Sigmoid colon (tissue), 7 donors: ENCODE data around the gene NRXN3. TPM values are rescaled to one million over a fixed set of nuclear protein-coding genes. Genes with fewer than 3 reads are reported as not detected.

ENCODE experiments used
- DNase-seq: peaks from one replicate; pipeline ENCODE4 v3.0.0-alpha.2; 2019
- H3K27ac ChIP-seq, 4 donors: fragments of 200-600 bp; sonication (generic); one replicate each; pipeline ENCODE4 v1.5.1; 2016 to 2019; ENCODE audit warnings: mild to moderate bottlenecking in 1 of 4
- H3K27me3 ChIP-seq, 3 donors: fragments of 200-600 bp; sonication (generic); one replicate each; pipeline ENCODE4 v1.5.1; 2019; ENCODE audit warnings: mild to moderate bottlenecking in 1 of 3
- H3K36me3 ChIP-seq, 4 donors: fragments of 200-600 bp; sonication (generic); one replicate each; pipeline ENCODE4 v1.5.1; 2016 to 2019
- H3K4me1 ChIP-seq, 4 donors: fragments of 200-600 bp; sonication (generic); one replicate each; pipeline ENCODE4 v1.5.1; 2017 to 2019
- H3K4me3 ChIP-seq, 4 donors: fragments of 200-600 bp; sonication (generic); one replicate each; pipeline ENCODE4 v1.5.1; 2017 to 2019; ENCODE audit warnings: mild to moderate bottlenecking in 2 of 4, moderate library complexity in 1 of 4
- H3K9me3 ChIP-seq, 4 donors: fragments of 200-600 bp in 3 of 4; sonication (generic) in 3 of 4; one replicate each; pipeline versions ENCODE4 v1.5.1 to v1.6.1; 2013 to 2019
- CTCF ChIP-seq, 4 experiments: fragments of 450-650 bp in 3 of 4; fragments of 200-600 bp in 1 of 4; IDR thresholded peaks; one replicate each; pipeline ENCODE4 v1.5.1; 2016 to 2019; ENCODE audit warnings: antibody characterized with exemption in 4 of 4, mild to moderate bottlenecking in 3 of 4, moderate library complexity in 2 of 4
- EP300 ChIP-seq, 4 donors: sonication (generic); formaldehyde crosslinking; IDR thresholded peaks; one replicate each; pipeline ENCODE4 v1.6.1; 2017; ENCODE audit warnings: antibody characterized with exemption in 4 of 4
- POLR2A ChIP-seq, 2 donors: fragments of 450-650 bp; IDR thresholded peaks; one replicate each; pipeline ENCODE4 v1.6.1; 2016; ENCODE audit warnings: antibody characterized with exemption in 2 of 2, mild to moderate bottlenecking in 2 of 2, moderate library complexity in 2 of 2
- POLR2AphosphoS5 ChIP-seq, 4 donors: sonication (generic); formaldehyde crosslinking; IDR thresholded peaks; one replicate each; pipeline ENCODE4 v1.6.1; 2017; ENCODE audit warnings: antibody characterized with exemption in 4 of 4
- WGBS, 2 donors: extraction: QIAGEN DNeasy Blood & Tissue Kit; methylation state at CpG; one replicate each; pipeline ENCODE4 v1.1.7; 2013; 5-methylcytosine and 5-hydroxymethylcytosine counted together
- intact Hi-C: fragments of 100-400 bp; cut with DNase I; formaldehyde crosslinking; loops from one replicate; pipeline ENCODE4 v1.15.1; 2023
- polyA plus RNA-seq, 3 donors: library from polyadenylated mRNA; stranded (reverse); fragments of 200-250 nt; gene quantifications; one replicate each; pipeline ENCODE4 v1.2.3, GENCODE V29; 2013
- total RNA-seq, 4 donors: library from RNA; depleted of rRNA; stranded (reverse); fragments of >200 nt; gene quantifications; one replicate each; pipeline ENCODE4 v1.1.0, GENCODE V29; 2016
- donor health status: healthy with polysubstance abuse.
- donor health status: Bipolar disorder and iron deficiency.
- donor health status: healthy.

The NRXN3 gene
- total and polyA plus RNA-seq, 7 donors: 0.23 to 46.3 (median 23.2) TPM

- DNase-seq: no peak
- WGBS, 2 donors: 92% methylated on average over 6 of the region's 6 CpGs
- Histone ChIP-seq H3K36me3 (no peaks in the 10 kb centered on the region), H3K9me3 (no peaks in the 10 kb centered on the region), H3K4me3 (no peak overlapping the region), H3K4me1 (no peaks in the 10 kb centered on the region), H3K27ac (no peak overlapping the region), H3K27me3 (no peaks in the 10 kb centered on the region)
- TF ChIP-seq EP300 (IDR thresholded peaks at IDR 0.05): no peak
- no peak for TF ChIP-seq POLR2AphosphoS5 (IDR thresholded peaks at IDR 0.05)
- no peak for TF ChIP-seq POLR2A (IDR thresholded peaks at IDR 0.05)
- no peak for TF ChIP-seq CTCF (IDR thresholded peaks at IDR 0.05)
- intact Hi-C loops: no loop called here
Measured at GRCh38 chr14:78754059-78754458, 583.9 kb downstream of the NRXN3 start.

- H3K9me3 ChIP-seq: no peaks in the 10 kb centered on the region
- H3K36me3 ChIP-seq: no peaks in the 10 kb centered on the region
- no peak for TF ChIP-seq POLR2A (IDR thresholded peaks at IDR 0.05)
- TF ChIP-seq CTCF (IDR thresholded peaks at IDR 0.05): peak in 1 of 4 experiments; percentile 23
- WGBS, 2 donors: 66 to 67% methylated on average over 4 of the region's 4 CpGs
- no peak overlapping the region for H3K27ac ChIP-seq
- DNase-seq: no peak
- intact Hi-C loops: no loop called here
- no peak overlapping the region for H3K4me3 ChIP-seq
- H3K27me3 ChIP-seq: no peaks in the 10 kb centered on the region
- H3K4me1 ChIP-seq: no peaks in the 10 kb centered on the region
Measured at GRCh38 chr14:78758333-78758732, 588.2 kb downstream of the NRXN3 start.

- intact Hi-C loops: no loop called here
- H3K4me3 ChIP-seq: no peak overlapping the region
- no peak overlapping the region for H3K27ac ChIP-seq
- no peaks in the 10 kb centered on the region for H3K27me3 ChIP-seq
- H3K4me1 ChIP-seq: no peaks in the 10 kb centered on the region
- no peak for TF ChIP-seq EP300 (IDR thresholded peaks at IDR 0.05)
- TF ChIP-seq POLR2A (IDR thresholded peaks at IDR 0.05): no peak
- no peak for TF ChIP-seq CTCF (IDR thresholded peaks at IDR 0.05)
- no peak for TF ChIP-seq POLR2AphosphoS5 (IDR thresholded peaks at IDR 0.05)
- no peaks in the 10 kb centered on the region for H3K36me3 ChIP-seq
- DNase-seq: no peak
- H3K9me3 ChIP-seq: no peaks in the 10 kb centered on the region
- WGBS, 2 donors: 93 to 94% methylated on average over 7 of the region's 7 CpGs
Measured at GRCh38 chr14:78762331-78762730, 592.2 kb downstream of the NRXN3 start.

GRCh38 chr14:78763746-78764145 lies 593.6 kb downstream of the NRXN3 start:
- TF ChIP-seq CTCF (IDR thresholded peaks at IDR 0.05): no peak
- no peak for TF ChIP-seq POLR2AphosphoS5 (IDR thresholded peaks at IDR 0.05)
- TF ChIP-seq POLR2A (IDR thresholded peaks at IDR 0.05): no peak
- TF ChIP-seq EP300 (IDR thresholded peaks at IDR 0.05): no peak
- no peaks in the 10 kb centered on the region for H3K4me1 ChIP-seq
- H3K9me3 ChIP-seq: no peaks in the 10 kb centered on the region
- no peak overlapping the region for H3K27ac ChIP-seq
- WGBS, 2 donors: 94 to 96% methylated on average over 1 of the region's 1 CpG
- H3K27me3 ChIP-seq: no peaks in the 10 kb centered on the region
- H3K36me3 ChIP-seq: no peaks in the 10 kb centered on the region
- no peak for DNase-seq
- no peak overlapping the region for H3K4me3 ChIP-seq
- intact Hi-C loops: no loop called here

GRCh38 chr14:78764240-78764639 lies 594.1 kb downstream of the NRXN3 start:
- no peak for DNase-seq
- Histone ChIP-seq H3K4me1 (no peaks in the 10 kb centered on the region), H3K9me3 (no peaks in the 10 kb centered on the region), H3K36me3 (no peaks in the 10 kb centered on the region), H3K27ac (no peak overlapping the region), H3K4me3 (no peak overlapping the region), H3K27me3 (no peaks in the 10 kb centered on the region)
- TF ChIP-seq CTCF (IDR thresholded peaks at IDR 0.05): no peak
- intact Hi-C loops: no loop called here
- 37 to 49% methylated on average over 5 of the region's 5 CpGs for WGBS, 2 donors
